ENCODE results near the gene FRYL. TPM values are rescaled to one million over a fixed set of nuclear protein-coding genes. Genes with fewer than 3 reads are reported as not detected.
"Not testable (repeated sequence)": the region's sequence is repeated elsewhere in the genome, so short reads cannot be mapped to it uniquely, and the experiment has no call there.

Gene FRYL
- 10 to 100 TPM; 17.0 to 78.4 (median 21.4) TPM for polyA plus RNA-seq
- long read RNA-seq, donor 1, partial matches to known transcripts, result 5 of 8 reads
- long read RNA-seq, donor 1, other reads (novel, unspliced or antisense), result 0 of 8 reads
- long read RNA-seq, donor 2, result 0 reads
- long read RNA-seq, donor 3, partial matches to known transcripts, result 0 of 2 reads
- long read RNA-seq, donor 3, other reads (novel, unspliced or antisense), result 0 of 2 reads
- long read RNA-seq, donor 4, result 0 reads
- long read RNA-seq, donor 5, result 0 reads
- long read RNA-seq, donor 6, partial matches to known transcripts, result 0 of 1 reads
- long read RNA-seq, donor 6, other reads (novel, unspliced or antisense), result 0 of 1 reads
- long read RNA-seq, donor 7, result 0 reads
- long read RNA-seq, donor 8, result 0 reads
- long read RNA-seq, donor 9, result 0 reads
- long read RNA-seq, donor 10, partial matches to known transcripts, result 0 of 3 reads
- long read RNA-seq, donor 10, other reads (novel, unspliced or antisense), result 0 of 3 reads

GRCh38 chr4:48779998-48780864 is at the start of gene FRYL:
Gene FRYL, minus strand, starts transcription at chr4:48780279. Its CDS starts 145,869 bp downstream, at chr4:48634410.
- Histone ChIP-seq H3K27ac (ENCODE audit: low read depth in 1 of 3, low read length in 2 of 3) (peak within 1 kb of the TSS; percentile 96 to 99 (median 96)), H3K27me3 (ENCODE audit: control insufficient read depth in 3 of 3, insufficient read depth in 3 of 3, low read length in 3 of 3) (no peaks in the 10 kb centered on the region), H3K9me3 (ENCODE audit: control insufficient read depth in 2 of 2, insufficient read depth in 1 of 2, low read depth in 1 of 2, low read length in 1 of 2) (no peaks in the 10 kb centered on the region), H3K4me3 (ENCODE audit: low read depth in 1 of 3, low read length in 3 of 3) (peak within 1 kb of the TSS; percentile 68 to 93 (median 89)), H3K4me1 (ENCODE audit: control insufficient read depth in 3 of 3, insufficient read depth in 2 of 3, low read depth in 1 of 3, low read length in 2 of 3) (peaks cover 2 to 11% (median 8%) of the 10 kb centered on the region in 3 donors), H3K36me3 (ENCODE audit: control insufficient read depth in 3 of 3, insufficient read depth in 2 of 3, low read depth in 1 of 3, low read length in 3 of 3) (peaks cover 0 to 2% (median 0%) of the 10 kb centered on the region in 3 donors)
- FAIRE-seq (peak; percentile 90), DNase-seq (peak; percentile 99 to 100)
- WGBS, 3 donors, result 0% methylated on average over 47 to 51 of the region's 51 CpGs

- no peak overlapping the region for H3K4me3 ChIP-seq (ENCODE audit: low read depth in 1 of 3, low read length in 3 of 3)
- no peaks in the 10 kb centered on the region for H3K36me3 ChIP-seq (ENCODE audit: control insufficient read depth in 3 of 3, insufficient read depth in 2 of 3, low read depth in 1 of 3, low read length in 3 of 3)
- H3K4me1 ChIP-seq (ENCODE audit: control insufficient read depth in 3 of 3, insufficient read depth in 2 of 3, low read depth in 1 of 3, low read length in 2 of 3), result peaks cover 0 to 2% (median 0%) of the 10 kb centered on the region in 3 donors
- no peak overlapping the region for H3K27ac ChIP-seq (ENCODE audit: low read depth in 1 of 3, low read length in 2 of 3)
- no peaks in the 10 kb centered on the region for H3K27me3 ChIP-seq (ENCODE audit: control insufficient read depth in 3 of 3, insufficient read depth in 3 of 3, low read length in 3 of 3)
- no peak for FAIRE-seq
- 90 to 94% (median 92%) methylated on average over 5 of the region's 5 CpGs for WGBS, 3 donors
- no peaks in the 10 kb centered on the region for H3K9me3 ChIP-seq (ENCODE audit: control insufficient read depth in 2 of 2, insufficient read depth in 1 of 2, low read depth in 1 of 2, low read length in 1 of 2)
- no peak for DNase-seq
Measured at GRCh38 chr4:48827622-48828021, 47.5 kb upstream of the FRYL start.

DNA sequence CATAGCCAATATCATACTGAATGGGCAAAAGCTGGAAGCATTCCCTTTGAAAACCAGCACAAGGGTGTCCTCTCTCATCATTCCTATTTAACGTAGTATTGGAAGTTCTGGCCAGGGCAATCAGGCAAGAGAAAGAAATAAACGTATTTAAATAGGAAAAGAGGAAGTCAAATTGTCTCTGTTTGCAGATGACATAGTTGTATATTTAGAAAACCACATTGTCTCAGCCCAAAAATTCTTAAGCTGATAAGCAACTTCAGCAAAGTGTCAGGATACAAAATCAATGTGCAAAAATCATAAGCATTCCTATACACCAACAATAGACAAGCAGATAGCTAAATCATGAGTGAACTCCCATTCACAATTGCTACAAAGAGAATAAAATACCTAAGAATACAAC is 41.4 kb upstream of the FRYL start:
- H3K27ac ChIP-seq (ENCODE audit: low read depth in 1 of 3, low read length in 2 of 3); DNase-seq; H3K4me1 ChIP-seq (ENCODE audit: control insufficient read depth in 3 of 3, insufficient read depth in 2 of 3, low read depth in 1 of 3, low read length in 2 of 3); H3K36me3 ChIP-seq (ENCODE audit: control insufficient read depth in 3 of 3, insufficient read depth in 2 of 3, low read depth in 1 of 3, low read length in 3 of 3); H3K9me3 ChIP-seq (ENCODE audit: control insufficient read depth in 2 of 2, insufficient read depth in 1 of 2, low read depth in 1 of 2, low read length in 1 of 2); H3K4me3 ChIP-seq (ENCODE audit: low read depth in 1 of 3, low read length in 3 of 3); FAIRE-seq; H3K27me3 ChIP-seq (ENCODE audit: control insufficient read depth in 3 of 3, insufficient read depth in 3 of 3, low read length in 3 of 3): not testable (repeated sequence)
- 59 to 80% (median 74%) methylated on average over 2 of the region's 2 CpGs for WGBS, 3 donors

DNA sequence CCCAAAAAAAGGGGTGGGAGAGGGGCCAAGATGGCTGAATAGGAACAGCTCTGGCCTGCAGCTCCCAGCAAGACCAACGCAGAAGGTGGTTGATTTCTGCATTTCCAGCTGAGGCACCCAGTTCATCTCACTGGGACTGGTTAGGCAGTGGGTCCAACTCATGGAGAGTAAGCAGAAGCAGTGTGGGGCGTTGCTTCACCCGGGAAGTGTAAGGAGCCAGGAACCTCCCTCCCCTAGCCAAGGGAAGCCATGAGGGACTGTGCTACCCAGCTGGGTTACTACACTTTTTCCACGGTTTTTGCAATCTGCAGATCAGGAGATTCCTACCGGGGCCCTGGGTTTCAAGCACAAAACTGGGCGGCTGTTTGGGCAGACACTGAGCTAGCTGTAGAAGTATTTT is 36.9 kb upstream of the FRYL start:
- 88 to 93% (median 89%) methylated on average over 6 of the region's 6 CpGs for WGBS, 3 donors
- no peak for DNase-seq
- Histone ChIP-seq H3K4me1 (ENCODE audit: control insufficient read depth in 3 of 3, insufficient read depth in 2 of 3, low read depth in 1 of 3, low read length in 2 of 3) (no peaks in the 10 kb centered on the region), H3K36me3 (ENCODE audit: control insufficient read depth in 3 of 3, insufficient read depth in 2 of 3, low read depth in 1 of 3, low read length in 3 of 3) (no peaks in the 10 kb centered on the region), H3K9me3 (ENCODE audit: control insufficient read depth in 2 of 2, insufficient read depth in 1 of 2, low read depth in 1 of 2, low read length in 1 of 2) (no peaks in the 10 kb centered on the region), H3K27me3 (ENCODE audit: control insufficient read depth in 3 of 3, insufficient read depth in 3 of 3, low read length in 3 of 3) (no peaks in the 10 kb centered on the region), H3K4me3 (ENCODE audit: low read depth in 1 of 3, low read length in 3 of 3) (no peak overlapping the region), H3K27ac (ENCODE audit: low read depth in 1 of 3, low read length in 2 of 3) (no peak overlapping the region)
- FAIRE-seq, result no peak

GRCh38 chr4:48816297-48816696 is 36.2 kb upstream of the FRYL start:
- H3K36me3 ChIP-seq (ENCODE audit: control insufficient read depth in 3 of 3, insufficient read depth in 2 of 3, low read depth in 1 of 3, low read length in 3 of 3); H3K4me1 ChIP-seq (ENCODE audit: control insufficient read depth in 3 of 3, insufficient read depth in 2 of 3, low read depth in 1 of 3, low read length in 2 of 3); DNase-seq; H3K27ac ChIP-seq (ENCODE audit: low read depth in 1 of 3, low read length in 2 of 3); H3K27me3 ChIP-seq (ENCODE audit: control insufficient read depth in 3 of 3, insufficient read depth in 3 of 3, low read length in 3 of 3); H3K4me3 ChIP-seq (ENCODE audit: low read depth in 1 of 3, low read length in 3 of 3); H3K9me3 ChIP-seq (ENCODE audit: control insufficient read depth in 2 of 2, insufficient read depth in 1 of 2, low read depth in 1 of 2, low read length in 1 of 2); FAIRE-seq: not testable (repeated sequence)
- WGBS, 3 donors, result 88 to 94% (median 93%) methylated on average over 7 of the region's 7 CpGs

DNA sequence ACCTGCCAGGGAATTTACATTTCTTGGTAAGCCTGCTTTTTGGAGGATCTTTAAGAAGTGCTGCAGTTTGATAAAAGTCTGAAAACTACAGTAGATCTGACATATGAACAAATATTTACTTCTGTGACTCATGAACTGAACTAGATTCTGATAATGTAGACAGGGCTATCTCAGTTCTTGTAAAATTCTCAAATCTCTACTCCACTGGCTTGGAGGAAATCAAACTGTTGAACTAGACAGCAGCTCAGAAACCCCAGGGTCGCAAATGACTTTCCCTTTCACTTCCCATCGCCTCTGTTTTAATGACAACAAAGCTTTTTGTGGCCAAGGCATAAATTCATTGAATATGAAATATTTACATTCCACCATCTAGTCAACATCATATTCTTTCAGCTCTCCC is 35.4 kb upstream of the FRYL start:
- WGBS, 3 donors, result 3 to 16% (median 5%) methylated on average over 2 of the region's 2 CpGs
- no peak for FAIRE-seq

DNA sequence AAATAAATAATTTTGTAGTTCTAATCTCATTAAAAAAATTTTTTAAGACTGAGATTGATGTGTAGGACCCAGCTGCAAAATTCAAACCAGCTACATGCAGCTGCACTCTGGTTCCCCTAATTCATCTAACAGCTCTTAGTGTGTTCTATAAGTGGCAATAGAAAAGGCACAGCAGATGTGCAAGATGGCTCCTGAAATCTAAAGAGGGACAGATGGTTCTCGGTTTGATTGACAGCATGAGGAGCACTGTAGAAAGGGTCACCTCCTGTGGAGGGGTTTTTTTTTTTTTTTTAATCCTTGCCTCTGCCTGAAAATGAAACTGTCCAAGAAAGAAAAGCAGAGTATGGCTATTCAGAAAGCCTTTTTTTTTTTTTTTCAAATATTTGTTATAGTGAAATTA is 33.9 kb upstream of the FRYL start:
- Histone ChIP-seq H3K27me3 (ENCODE audit: control insufficient read depth in 3 of 3, insufficient read depth in 3 of 3, low read length in 3 of 3) (no peaks in the 10 kb centered on the region), H3K4me1 (ENCODE audit: control insufficient read depth in 3 of 3, insufficient read depth in 2 of 3, low read depth in 1 of 3, low read length in 2 of 3) (no peaks in the 10 kb centered on the region), H3K27ac (ENCODE audit: low read depth in 1 of 3, low read length in 2 of 3) (no peak overlapping the region), H3K9me3 (ENCODE audit: control insufficient read depth in 2 of 2, insufficient read depth in 1 of 2, low read depth in 1 of 2, low read length in 1 of 2) (no peaks in the 10 kb centered on the region), H3K36me3 (ENCODE audit: control insufficient read depth in 3 of 3, insufficient read depth in 2 of 3, low read depth in 1 of 3, low read length in 3 of 3) (no peaks in the 10 kb centered on the region), H3K4me3 (ENCODE audit: low read depth in 1 of 3, low read length in 3 of 3) (no peak overlapping the region)
- no peak for DNase-seq
- WGBS, 3 donors, result 57 to 79% (median 69%) methylated on average over 1 of the region's 1 CpG
- no peak for FAIRE-seq

More for the DNA sequence above, 35.4 kb upstream of the FRYL start:
- no peak for DNase-seq
- Histone ChIP-seq H3K27ac (ENCODE audit: low read depth in 1 of 3, low read length in 2 of 3) (no peak overlapping the region), H3K36me3 (ENCODE audit: control insufficient read depth in 3 of 3, insufficient read depth in 2 of 3, low read depth in 1 of 3, low read length in 3 of 3) (no peaks in the 10 kb centered on the region), H3K27me3 (ENCODE audit: control insufficient read depth in 3 of 3, insufficient read depth in 3 of 3, low read length in 3 of 3) (no peaks in the 10 kb centered on the region), H3K4me3 (ENCODE audit: low read depth in 1 of 3, low read length in 3 of 3) (no peak overlapping the region), H3K4me1 (ENCODE audit: control insufficient read depth in 3 of 3, insufficient read depth in 2 of 3, low read depth in 1 of 3, low read length in 2 of 3) (no peaks in the 10 kb centered on the region), H3K9me3 (ENCODE audit: control insufficient read depth in 2 of 2, insufficient read depth in 1 of 2, low read depth in 1 of 2, low read length in 1 of 2) (no peaks in the 10 kb centered on the region)

GRCh38 chr4:48812866-48813265 is 32.8 kb upstream of the FRYL start:
- FAIRE-seq (no peak), DNase-seq (no peak)
- WGBS, 3 donors, result 78 to 81% (median 81%) methylated on average over 6 of the region's 6 CpGs
- Histone ChIP-seq H3K9me3 (ENCODE audit: control insufficient read depth in 2 of 2, insufficient read depth in 1 of 2, low read depth in 1 of 2, low read length in 1 of 2) (no peaks in the 10 kb centered on the region), H3K4me3 (ENCODE audit: low read depth in 1 of 3, low read length in 3 of 3) (no peak overlapping the region), H3K4me1 (ENCODE audit: control insufficient read depth in 3 of 3, insufficient read depth in 2 of 3, low read depth in 1 of 3, low read length in 2 of 3) (no peaks in the 10 kb centered on the region), H3K36me3 (ENCODE audit: control insufficient read depth in 3 of 3, insufficient read depth in 2 of 3, low read depth in 1 of 3, low read length in 3 of 3) (no peaks in the 10 kb centered on the region), H3K27ac (ENCODE audit: low read depth in 1 of 3, low read length in 2 of 3) (no peak overlapping the region), H3K27me3 (ENCODE audit: control insufficient read depth in 3 of 3, insufficient read depth in 3 of 3, low read length in 3 of 3) (no peaks in the 10 kb centered on the region)

Measured in small intestine (tissue), 16 donors.